ENCODE results near the gene STK32B. TPM values are rescaled to one million over a fixed set of nuclear protein-coding genes. Genes with fewer than 3 reads are reported as not detected.

STK32B gene
- total RNA-seq, 1 donor from 2014 or later = 4.2 TPM

- H3K4me3 ChIP-seq (ENCODE audit: low read depth, low read length) = no peak overlapping the region
- no peak for TF ChIP-seq CTCF (conservative IDR thresholded peaks at IDR 0.05; ENCODE audit: low read depth, low read length)
Measured at GRCh38 chr4:5019796-5020195, 31.5 kb upstream of the STK32B start.

GRCh38 chr4:5020341-5020740 lies 30.9 kb upstream of the STK32B start:
- no peak overlapping the region for H3K4me3 ChIP-seq (ENCODE audit: low read depth, low read length)
- DNase-seq (ENCODE audit: low read depth) = no peak
- TF ChIP-seq CTCF (conservative IDR thresholded peaks at IDR 0.05; ENCODE audit: low read depth, low read length) = no peak

More at GRCh38 chr4:5019796-5020195, 31.5 kb upstream of the STK32B start:
- DNase-seq (ENCODE audit: low read depth) = no peak

- H3K4me3 ChIP-seq (ENCODE audit: low read depth, low read length) = no peak overlapping the region
- DNase-seq (ENCODE audit: low read depth) = no peak
- TF ChIP-seq CTCF (conservative IDR thresholded peaks at IDR 0.05; ENCODE audit: low read depth, low read length) = no peak
Measured at GRCh38 chr4:5021546-5021945, 29.7 kb upstream of the STK32B start.

- DNase-seq (ENCODE audit: low read depth) = no peak
- no peak overlapping the region for H3K4me3 ChIP-seq (ENCODE audit: low read depth, low read length)
- TF ChIP-seq CTCF (conservative IDR thresholded peaks at IDR 0.05; ENCODE audit: low read depth, low read length) = no peak
Measured at GRCh38 chr4:5024673-5025072, 26.6 kb upstream of the STK32B start.

- no peak for DNase-seq (ENCODE audit: low read depth)
- H3K4me3 ChIP-seq (ENCODE audit: low read depth, low read length) = no peak overlapping the region
- no peak for TF ChIP-seq CTCF (conservative IDR thresholded peaks at IDR 0.05; ENCODE audit: low read depth, low read length)
Measured at GRCh38 chr4:5026371-5026770, 24.9 kb upstream of the STK32B start.

- H3K4me3 ChIP-seq (ENCODE audit: low read depth, low read length) = no peak overlapping the region
- no peak for DNase-seq (ENCODE audit: low read depth)
- no peak for TF ChIP-seq CTCF (conservative IDR thresholded peaks at IDR 0.05; ENCODE audit: low read depth, low read length)
Measured at GRCh38 chr4:5027346-5027745, 23.9 kb upstream of the STK32B start.

- DNase-seq (ENCODE audit: low read depth) = no peak
- no peak for TF ChIP-seq CTCF (conservative IDR thresholded peaks at IDR 0.05; ENCODE audit: low read depth, low read length)
- no peak overlapping the region for H3K4me3 ChIP-seq (ENCODE audit: low read depth, low read length)
Measured at GRCh38 chr4:5028480-5028879, 22.8 kb upstream of the STK32B start.
